ENCODE measurements around the gene SPIRE1.

SPIRE1 gene

DNA sequence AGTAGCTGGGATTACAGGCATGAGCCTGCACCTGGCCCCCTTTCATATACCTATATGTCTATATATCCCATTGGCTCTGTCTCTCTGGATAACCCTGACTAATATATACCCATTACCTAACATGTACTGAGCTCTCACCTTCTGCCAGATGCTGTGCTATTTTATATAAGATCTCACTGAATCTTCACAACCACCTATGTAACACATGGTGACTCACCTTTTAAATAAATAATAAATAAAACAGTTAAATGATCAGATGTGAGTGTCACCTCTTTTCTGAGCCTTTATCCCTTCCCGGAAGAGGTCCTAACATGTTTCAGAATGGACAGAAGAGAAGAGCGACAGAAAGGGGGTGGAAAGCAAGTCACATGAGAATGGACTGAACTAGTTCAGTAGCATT lies 123.1 kb downstream of the SPIRE1 start:
- H3K36me3 Mint-ChIP-seq: peaks cover 0 to under 1% of the 10 kb centered on the region in 2 donors
- H3K9me3 Mint-ChIP-seq: peaks cover 4 to 6% of the 10 kb centered on the region in 2 donors
- DNase-seq: no peak
- H3K27ac Mint-ChIP-seq: no peak overlapping the region
- peaks cover 6 to 8% of the 10 kb centered on the region in 2 donors for H3K27me3 Mint-ChIP-seq
- ATAC-seq (replicated peaks): no peak
- no peaks in the 10 kb centered on the region for H3K4me1 Mint-ChIP-seq
- no peak overlapping the region for H3K4me3 Mint-ChIP-seq

DNA sequence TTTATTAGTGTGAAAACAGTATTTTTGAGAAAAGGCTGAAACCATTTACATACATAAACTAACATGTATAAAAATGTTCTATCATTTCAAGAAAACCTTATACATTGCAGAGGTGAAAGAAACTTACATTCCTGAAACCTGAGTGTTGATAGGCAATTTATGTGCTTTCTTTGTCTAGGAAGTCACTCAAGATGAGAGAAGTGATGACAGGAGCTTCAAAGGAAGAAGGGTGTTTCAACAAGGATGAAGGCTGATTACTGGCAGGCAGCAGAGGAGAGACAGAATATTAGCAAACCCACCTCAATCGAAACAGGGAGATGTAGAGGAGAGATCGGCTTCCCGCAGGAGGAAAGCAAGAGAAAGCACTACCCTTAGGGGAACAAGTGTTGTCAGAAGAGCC lies 125.2 kb downstream of the SPIRE1 start:
- Mint-ChIP-seq H3K9me3 (no peaks in the 10 kb centered on the region), H3K36me3 (no peaks in the 10 kb centered on the region), H3K4me3 (no peak overlapping the region), H3K27ac (no peak overlapping the region), H3K4me1 (no peaks in the 10 kb centered on the region), H3K27me3 (peaks cover 0 to 8% of the 10 kb centered on the region in 2 donors)
- DNase-seq: no peak
- no peak for ATAC-seq (replicated peaks)

DNA sequence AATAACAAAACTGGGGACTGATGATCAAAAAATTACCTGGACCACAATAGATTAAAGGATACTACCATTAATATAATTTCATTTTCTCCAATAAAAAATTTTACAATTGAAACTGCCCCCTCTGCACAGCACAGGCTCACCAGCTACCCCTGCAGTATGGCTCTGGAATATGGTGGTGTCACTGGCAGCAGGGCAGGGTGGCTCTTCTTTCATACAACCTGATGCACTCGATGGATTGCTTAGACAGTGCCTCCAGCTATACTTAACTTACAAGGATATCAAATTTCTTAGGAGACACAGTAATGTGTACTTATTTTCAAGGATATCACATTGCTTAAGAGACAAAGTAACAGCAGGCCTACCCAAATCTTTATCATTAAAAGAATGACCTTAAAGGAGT lies 126.2 kb downstream of the SPIRE1 start:
- H3K36me3 Mint-ChIP-seq: no peaks in the 10 kb centered on the region
- H3K4me1 Mint-ChIP-seq: no peaks in the 10 kb centered on the region
- DNase-seq (no peak), ATAC-seq (replicated peaks) (no peak)
- H3K27me3 Mint-ChIP-seq: peaks cover 0 to 8% of the 10 kb centered on the region in 2 donors
- no peak overlapping the region for H3K4me3 Mint-ChIP-seq
- no peak overlapping the region for H3K27ac Mint-ChIP-seq
- no peaks in the 10 kb centered on the region for H3K9me3 Mint-ChIP-seq

DNA sequence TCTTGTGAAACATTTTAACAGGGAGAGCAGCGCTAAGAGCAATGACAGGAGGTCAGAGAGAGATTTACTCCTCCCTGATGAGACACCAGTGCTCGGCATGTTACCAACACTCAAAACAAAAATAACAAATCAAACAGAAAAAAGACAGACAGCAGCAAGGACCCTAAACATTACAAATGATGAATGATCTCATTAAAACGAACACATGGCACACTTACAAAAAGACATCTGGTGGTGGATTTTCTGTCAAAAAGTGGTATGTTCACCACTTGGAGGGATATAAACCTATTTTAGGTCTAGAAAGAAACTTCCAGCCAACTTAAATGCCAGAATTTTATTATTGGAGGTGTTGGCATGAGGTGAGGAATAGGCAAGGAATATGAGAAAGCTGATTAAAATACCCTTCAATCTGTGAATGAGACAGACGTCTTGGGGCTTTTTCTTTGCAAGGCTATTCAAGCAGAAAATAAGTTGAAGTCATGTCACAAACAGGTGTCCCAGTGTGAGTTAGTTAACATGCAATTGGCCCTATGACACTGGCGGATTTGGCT lies 137.4 kb downstream of the SPIRE1 start:
- peaks cover 0 to 6% of the 10 kb centered on the region in 2 donors for H3K27me3 Mint-ChIP-seq
- no peak overlapping the region for H3K27ac Mint-ChIP-seq
- no peaks in the 10 kb centered on the region for H3K4me1 Mint-ChIP-seq
- ATAC-seq (replicated peaks): no peak
- DNase-seq: no peak
- H3K4me3 Mint-ChIP-seq: no peak overlapping the region
- H3K36me3 Mint-ChIP-seq: no peaks in the 10 kb centered on the region
- no peaks in the 10 kb centered on the region for H3K9me3 Mint-ChIP-seq

DNA sequence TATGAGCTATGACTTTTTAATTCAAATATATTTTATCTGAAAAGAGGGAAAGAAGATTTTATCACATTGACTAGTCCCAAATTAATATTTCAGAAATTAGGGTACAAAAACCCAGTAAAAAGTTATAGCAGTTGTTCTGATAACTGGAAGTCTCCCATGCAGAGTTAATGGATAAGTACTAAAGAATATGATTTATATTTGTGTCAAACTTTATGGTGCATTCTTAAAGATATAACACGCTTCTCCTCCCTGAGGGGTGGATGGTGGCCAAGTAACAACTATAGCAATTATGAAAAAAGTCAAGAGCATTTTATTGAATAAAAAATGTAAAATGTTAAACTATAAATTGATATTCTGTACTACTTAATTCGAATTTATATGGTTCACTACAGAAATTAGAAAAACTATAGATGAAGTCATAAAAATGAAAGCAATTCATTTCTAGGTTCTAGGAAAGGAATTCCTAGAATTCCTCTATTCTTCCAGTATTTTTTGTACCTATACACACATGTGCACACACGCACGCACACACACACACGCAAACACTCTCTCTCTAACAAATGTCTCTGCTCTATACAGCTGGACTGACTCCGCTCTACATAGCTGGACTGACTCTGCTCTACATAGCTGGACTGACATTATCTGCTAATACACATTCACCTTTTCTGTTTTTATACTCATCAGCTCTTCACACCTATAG lies 138.9 kb downstream of the SPIRE1 start:
- no peak for ATAC-seq (replicated peaks)
- no peak overlapping the region for H3K27ac Mint-ChIP-seq
- H3K9me3 Mint-ChIP-seq: no peaks in the 10 kb centered on the region
- H3K4me1 Mint-ChIP-seq: no peaks in the 10 kb centered on the region
- DNase-seq: no peak
- no peak overlapping the region for H3K4me3 Mint-ChIP-seq
- no peaks in the 10 kb centered on the region for H3K36me3 Mint-ChIP-seq
- H3K27me3 Mint-ChIP-seq: peaks cover 0 to 6% of the 10 kb centered on the region in 2 donors

DNA sequence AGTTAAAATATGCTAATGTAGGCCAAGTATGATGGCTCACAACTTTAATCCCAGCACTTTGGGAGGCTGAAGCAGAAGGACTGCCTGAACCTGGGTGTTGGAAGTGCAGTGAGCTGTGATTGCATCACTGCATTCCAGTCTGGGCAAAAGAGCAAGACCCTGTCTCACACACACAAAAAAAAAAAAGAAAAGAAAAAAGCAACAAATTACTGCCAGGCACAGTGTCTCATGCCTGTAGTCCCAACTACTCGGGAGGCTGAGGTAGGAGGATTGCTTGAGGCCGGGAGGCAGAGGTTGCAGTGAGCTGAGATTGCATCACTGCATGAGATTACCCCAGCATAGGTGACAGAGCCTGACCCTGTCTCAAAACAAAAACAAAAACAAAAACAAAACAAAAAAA lies 139.6 kb downstream of the SPIRE1 start:
- H3K27ac Mint-ChIP-seq: no peak overlapping the region
- H3K4me3 Mint-ChIP-seq: no peak overlapping the region
- DNase-seq (no peak), ATAC-seq (replicated peaks) (no peak)
- H3K36me3 Mint-ChIP-seq: no peaks in the 10 kb centered on the region
- peaks cover 0 to 6% of the 10 kb centered on the region in 2 donors for H3K27me3 Mint-ChIP-seq
- no peaks in the 10 kb centered on the region for H3K9me3 Mint-ChIP-seq
- no peaks in the 10 kb centered on the region for H3K4me1 Mint-ChIP-seq

DNA sequence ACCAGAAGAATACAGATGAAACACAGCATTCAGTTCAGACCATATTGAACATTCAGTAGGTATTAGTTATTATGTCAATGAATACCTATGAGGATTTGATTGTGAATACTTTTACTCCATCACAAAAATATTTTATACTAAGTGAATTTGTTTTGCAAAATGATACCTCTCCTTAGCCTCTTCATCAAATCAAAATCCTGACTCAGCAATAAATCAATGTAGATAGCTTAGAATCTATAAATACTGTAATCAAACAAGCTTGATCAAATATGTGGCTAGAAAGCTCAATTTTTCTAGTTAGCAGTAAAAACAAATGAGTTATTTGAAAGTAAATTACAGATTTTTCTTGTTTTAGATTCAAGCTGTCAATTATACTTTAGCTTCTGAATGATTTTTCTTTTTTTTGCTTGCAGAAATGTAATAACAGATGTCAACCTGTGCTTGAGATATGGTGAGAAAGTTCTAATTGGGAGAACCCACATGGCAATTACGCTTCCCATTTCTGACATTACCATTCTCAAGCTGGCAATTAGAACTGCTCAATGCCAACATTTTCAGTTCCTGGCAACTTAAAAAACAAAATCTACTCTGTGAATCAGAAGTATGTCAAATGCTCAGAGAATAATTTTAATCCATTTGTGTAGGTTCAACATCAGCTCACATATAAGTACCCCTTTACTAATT lies 140.6 kb downstream of the SPIRE1 start:
- Mint-ChIP-seq H3K36me3 (no peaks in the 10 kb centered on the region), H3K4me3 (no peak overlapping the region), H3K27me3 (peaks cover 0 to 6% of the 10 kb centered on the region in 2 donors), H3K9me3 (no peaks in the 10 kb centered on the region), H3K4me1 (no peaks in the 10 kb centered on the region), H3K27ac (no peak overlapping the region)
- ATAC-seq (replicated peaks) (no peak), DNase-seq (no peak)

DNA sequence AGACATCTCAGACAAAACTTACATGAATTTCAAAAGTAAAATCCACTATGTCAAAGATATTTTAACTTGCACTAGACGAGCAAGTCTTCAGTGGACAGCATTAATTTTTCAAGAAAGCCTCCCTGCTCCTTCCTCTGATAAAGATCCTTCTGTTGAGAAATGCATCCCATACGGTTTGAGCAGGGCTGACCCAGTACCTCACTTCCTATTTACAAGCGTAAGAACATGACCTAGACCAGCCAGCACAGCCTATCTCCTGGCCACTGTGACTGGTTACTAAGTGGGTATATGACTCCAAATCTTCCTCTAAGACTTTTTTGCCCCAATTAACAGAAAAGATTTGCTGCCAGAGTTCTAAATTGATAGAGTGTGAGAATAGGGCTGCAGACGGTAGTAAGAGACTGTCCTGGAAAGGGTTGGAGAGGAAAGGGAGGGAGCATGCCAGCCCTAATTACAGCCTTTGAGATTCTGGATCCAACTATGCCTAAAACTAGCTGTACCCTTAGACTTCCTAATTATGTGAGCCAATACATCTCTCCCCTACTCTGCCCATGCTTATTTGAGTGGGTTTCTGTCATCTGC lies 141.8 kb downstream of the SPIRE1 start:
- H3K4me3 Mint-ChIP-seq: no peak overlapping the region
- H3K27ac Mint-ChIP-seq: no peak overlapping the region
- no peak for DNase-seq
- no peaks in the 10 kb centered on the region for H3K36me3 Mint-ChIP-seq
- H3K27me3 Mint-ChIP-seq: no peaks in the 10 kb centered on the region
- ATAC-seq (replicated peaks): no peak
- no peaks in the 10 kb centered on the region for H3K9me3 Mint-ChIP-seq
- H3K4me1 Mint-ChIP-seq: no peaks in the 10 kb centered on the region

DNA sequence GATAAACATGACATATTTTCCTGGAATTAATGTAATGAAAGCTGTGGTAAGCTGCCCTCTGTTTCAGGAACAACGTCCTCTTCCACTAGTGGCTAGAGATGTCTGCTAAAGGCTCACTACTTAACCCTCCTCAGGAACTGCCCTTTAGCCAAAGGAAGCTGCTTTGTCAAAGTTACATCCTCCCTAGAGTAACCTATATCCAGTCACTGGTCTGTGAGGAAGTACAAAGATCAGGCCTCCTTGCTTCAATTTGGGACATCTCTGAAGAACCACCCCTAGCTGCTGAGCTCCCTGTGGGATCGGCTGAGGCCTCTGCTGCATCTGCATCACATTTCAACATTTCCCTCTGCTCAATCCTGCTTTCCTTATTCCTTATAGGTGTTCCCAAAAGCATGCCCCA lies 142.4 kb downstream of the SPIRE1 start:
- H3K9me3 Mint-ChIP-seq: peaks cover 0 to 3% of the 10 kb centered on the region in 2 donors
- ATAC-seq (replicated peaks) (no peak), DNase-seq (no peak)
- no peaks in the 10 kb centered on the region for H3K4me1 Mint-ChIP-seq
- H3K4me3 Mint-ChIP-seq: no peak overlapping the region
- H3K36me3 Mint-ChIP-seq: no peaks in the 10 kb centered on the region
- no peak overlapping the region for H3K27ac Mint-ChIP-seq
- no peaks in the 10 kb centered on the region for H3K27me3 Mint-ChIP-seq

DNA sequence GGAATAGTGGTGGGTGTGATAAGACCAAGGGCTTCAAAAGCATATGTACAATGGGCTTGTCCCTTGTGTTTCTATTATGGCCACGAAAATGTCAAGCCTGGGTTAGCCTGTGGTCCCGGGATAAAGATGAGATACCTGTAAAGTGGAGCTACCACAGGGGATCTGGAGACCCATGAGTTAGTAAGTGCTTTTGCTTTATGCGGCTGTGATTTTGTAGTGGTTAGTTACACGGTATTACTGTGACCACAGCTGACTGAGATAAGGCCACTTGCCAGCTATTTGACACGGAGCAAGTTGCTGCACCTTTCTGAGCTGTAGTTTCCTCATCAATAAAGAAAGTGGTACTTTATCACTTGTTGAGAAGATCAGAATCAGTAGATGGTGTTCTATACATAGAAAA lies 150.9 kb downstream of the SPIRE1 start:
- Mint-ChIP-seq H3K27ac (no peak overlapping the region), H3K4me3 (no peak overlapping the region)

DNA sequence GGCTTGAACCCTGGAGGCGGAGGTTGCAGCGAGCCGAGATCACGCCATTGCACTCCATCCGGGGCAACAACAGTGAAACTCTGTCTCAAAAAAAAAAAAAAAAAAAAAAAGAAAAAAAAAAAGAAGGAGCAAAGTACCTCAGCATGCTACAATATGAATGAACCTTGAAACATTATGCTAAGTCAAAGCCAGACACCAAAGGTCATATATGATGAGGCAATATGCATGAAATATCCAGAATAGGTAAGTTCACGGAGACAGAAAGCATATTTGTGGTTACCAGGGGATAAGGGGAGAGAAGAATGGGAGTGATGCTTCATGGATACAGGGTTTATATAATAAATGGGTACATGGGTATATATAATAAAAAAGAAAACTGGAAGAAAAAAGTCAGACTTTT lies 156.9 kb downstream of the SPIRE1 start:
- Mint-ChIP-seq H3K9me3 (no peaks in the 10 kb centered on the region), H3K27ac (no peak overlapping the region), H3K4me3 (no peak overlapping the region), H3K27me3 (no peaks in the 10 kb centered on the region), H3K36me3 (no peaks in the 10 kb centered on the region), H3K4me1 (no peaks in the 10 kb centered on the region)
- ATAC-seq (replicated peaks): no peak
- DNase-seq: no peak

More for the DNA sequence above, 150.9 kb downstream of the SPIRE1 start:
- DNase-seq (no peak), ATAC-seq (replicated peaks) (no peak)
- Mint-ChIP-seq H3K27me3 (peaks cover 0 to 4% of the 10 kb centered on the region in 2 donors), H3K9me3 (peaks cover 0 to 4% of the 10 kb centered on the region in 2 donors), H3K4me1 (no peaks in the 10 kb centered on the region), H3K36me3 (no peaks in the 10 kb centered on the region)

DNA sequence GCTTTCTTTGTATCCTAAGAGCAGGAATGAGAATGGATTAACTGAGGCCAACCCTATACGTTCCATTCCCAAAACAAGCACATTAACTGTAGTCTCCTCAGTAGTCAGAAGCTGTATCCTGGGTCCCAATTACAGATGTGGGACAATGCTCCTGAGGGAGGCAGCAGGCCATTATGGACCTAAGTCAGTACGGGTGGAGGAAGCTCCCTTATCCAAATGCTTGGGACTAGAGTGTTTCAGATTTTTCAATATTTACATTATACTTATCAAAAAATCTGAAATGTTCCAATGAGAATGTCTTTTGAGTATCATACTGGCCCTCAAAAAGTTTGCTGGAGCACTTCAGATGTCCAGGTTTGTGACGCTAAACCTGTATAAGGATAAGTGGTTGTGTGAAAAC lies 160.1 kb downstream of the SPIRE1 start:
- Mint-ChIP-seq H3K27ac (no peak overlapping the region), H3K4me3 (no peak overlapping the region), H3K4me1 (no peaks in the 10 kb centered on the region), H3K36me3 (peaks cover 1% of the 10 kb centered on the region in 2 donors), H3K27me3 (no peaks in the 10 kb centered on the region), H3K9me3 (no peaks in the 10 kb centered on the region)
- DNase-seq (no peak), ATAC-seq (replicated peaks) (no peak)

DNA sequence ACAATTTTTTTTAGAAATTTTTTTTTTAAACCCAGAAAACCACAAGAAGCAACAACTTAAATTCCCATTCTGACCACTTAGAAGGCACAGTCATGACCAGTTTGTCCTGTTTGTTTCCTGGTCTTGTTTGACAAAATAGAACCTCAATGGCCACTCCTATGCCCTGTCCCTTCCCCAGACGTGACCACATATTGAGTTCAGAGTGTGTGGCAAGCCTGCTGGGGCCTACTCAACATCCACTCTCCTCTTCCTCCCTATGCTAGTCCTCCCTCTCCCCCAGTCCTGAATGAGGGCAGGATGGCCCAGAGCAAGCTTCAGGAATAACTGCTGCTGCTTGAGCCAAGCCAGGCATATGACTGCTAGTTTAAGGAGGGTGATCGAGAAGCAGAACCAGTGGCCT lies 160.6 kb downstream of the SPIRE1 start:
- ATAC-seq (replicated peaks): no peak
- no peaks in the 10 kb centered on the region for H3K27me3 Mint-ChIP-seq
- no peak for DNase-seq
- no peaks in the 10 kb centered on the region for H3K9me3 Mint-ChIP-seq
- no peak overlapping the region for H3K27ac Mint-ChIP-seq
- H3K36me3 Mint-ChIP-seq: peaks cover 1 to 4% of the 10 kb centered on the region in 2 donors
- no peak overlapping the region for H3K4me3 Mint-ChIP-seq
- no peaks in the 10 kb centered on the region for H3K4me1 Mint-ChIP-seq

DNA sequence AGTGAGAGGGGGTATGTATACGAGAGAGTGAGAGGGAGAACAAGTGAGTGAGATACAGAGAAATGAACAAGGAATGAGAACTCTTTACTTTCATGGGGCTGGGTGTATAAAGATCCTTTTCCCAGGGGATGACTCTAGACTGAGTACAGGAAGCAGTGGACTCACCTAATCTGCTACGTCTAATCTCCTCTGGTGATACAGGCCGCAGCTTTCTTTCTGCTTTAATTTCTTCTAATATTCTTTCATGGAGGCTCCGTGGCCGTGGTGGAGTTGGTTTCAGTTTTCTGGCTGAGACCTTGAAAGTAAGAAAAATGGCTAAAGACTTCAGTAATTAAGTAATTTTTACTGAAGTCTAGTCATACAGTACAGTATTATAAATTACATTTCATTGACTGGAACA lies 165.0 kb downstream of the SPIRE1 start:
- DNase-seq (no peak), ATAC-seq (replicated peaks) (no peak)
- Mint-ChIP-seq H3K9me3 (no peaks in the 10 kb centered on the region), H3K27me3 (no peaks in the 10 kb centered on the region), H3K4me3 (no peak overlapping the region), H3K36me3 (peaks cover 1 to 4% of the 10 kb centered on the region in 2 donors), H3K4me1 (no peaks in the 10 kb centered on the region), H3K27ac (no peak overlapping the region)
